GM21423 (cell line): ENCODE results near the gene MAGEB2.
"Not testable (repeated sequence)": the region's sequence is repeated elsewhere in the genome, so short reads cannot be mapped to it uniquely, and the experiment has no call there.

ENCODE experiments used
- ATAC-seq: cut with Tn5 transposase; IDR thresholded peaks from one replicate; pipeline ENCODE4 v1.9.1; 2021; ENCODE audit warnings: mild to moderate bottlenecking, moderate library complexity; ENCODE audit not compliant: unreplicated experiment

The MAGEB2 gene, protein sequence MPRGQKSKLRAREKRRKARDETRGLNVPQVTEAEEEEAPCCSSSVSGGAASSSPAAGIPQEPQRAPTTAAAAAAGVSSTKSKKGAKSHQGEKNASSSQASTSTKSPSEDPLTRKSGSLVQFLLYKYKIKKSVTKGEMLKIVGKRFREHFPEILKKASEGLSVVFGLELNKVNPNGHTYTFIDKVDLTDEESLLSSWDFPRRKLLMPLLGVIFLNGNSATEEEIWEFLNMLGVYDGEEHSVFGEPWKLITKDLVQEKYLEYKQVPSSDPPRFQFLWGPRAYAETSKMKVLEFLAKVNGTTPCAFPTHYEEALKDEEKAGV

GRCh38 chrX:30215357-30215843 lies at the start of gene MAGEB2:
MAGEB2 (plus strand) TSS chrX:30215563; CDS start chrX:30218581, 3,018 bp downstream.
- no peak for ATAC-seq

DNA sequence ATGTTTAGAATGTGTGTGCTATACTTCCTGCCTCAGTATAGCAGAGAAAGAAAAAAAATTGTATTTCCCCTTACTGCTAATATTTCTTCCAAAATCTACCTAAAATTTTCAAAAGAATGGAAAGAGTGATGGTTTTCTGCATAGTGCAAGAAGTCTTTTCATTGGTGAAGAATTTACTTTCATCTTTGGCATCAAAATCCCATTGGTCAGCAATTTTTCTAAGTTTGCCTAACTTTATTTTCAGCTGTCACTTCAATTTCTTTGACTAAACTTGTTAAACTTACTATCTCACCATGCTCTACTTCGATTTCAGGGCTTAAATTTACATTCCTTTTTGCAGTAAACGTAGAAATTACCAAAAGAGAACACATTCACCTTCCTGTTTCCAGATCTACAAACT lies 44.5 kb upstream of the MAGEB2 start:
- no peak for ATAC-seq

DNA sequence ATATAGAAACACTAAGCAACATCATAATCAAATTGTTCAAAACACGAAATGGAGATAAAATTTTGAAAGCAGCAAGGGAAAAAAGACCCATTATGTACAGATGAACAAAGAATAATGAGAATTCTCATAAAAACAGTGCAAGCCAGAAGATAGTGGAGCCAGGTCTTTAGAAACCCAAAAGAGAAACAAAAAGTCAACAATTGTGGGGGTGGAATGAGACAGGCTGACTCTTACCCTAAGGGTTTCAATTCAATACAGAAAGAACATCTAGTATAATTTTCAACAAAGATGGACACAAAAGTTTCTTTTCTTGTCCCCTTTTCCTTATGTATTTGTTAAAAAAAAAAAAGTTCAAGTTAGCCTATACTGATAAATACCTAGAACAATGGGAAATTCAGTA lies 34.0 kb upstream of the MAGEB2 start:
- ATAC-seq = no peak

- no peak for ATAC-seq
Measured at GRCh38 chrX:30183554-30183953, 31.8 kb upstream of the MAGEB2 start.

GRCh38 chrX:30190426-30190825 lies 24.9 kb upstream of the MAGEB2 start:
- ATAC-seq = no peak

GRCh38 chrX:30193910-30194309 lies 21.5 kb upstream of the MAGEB2 start:
- not testable (repeated sequence) for ATAC-seq

DNA sequence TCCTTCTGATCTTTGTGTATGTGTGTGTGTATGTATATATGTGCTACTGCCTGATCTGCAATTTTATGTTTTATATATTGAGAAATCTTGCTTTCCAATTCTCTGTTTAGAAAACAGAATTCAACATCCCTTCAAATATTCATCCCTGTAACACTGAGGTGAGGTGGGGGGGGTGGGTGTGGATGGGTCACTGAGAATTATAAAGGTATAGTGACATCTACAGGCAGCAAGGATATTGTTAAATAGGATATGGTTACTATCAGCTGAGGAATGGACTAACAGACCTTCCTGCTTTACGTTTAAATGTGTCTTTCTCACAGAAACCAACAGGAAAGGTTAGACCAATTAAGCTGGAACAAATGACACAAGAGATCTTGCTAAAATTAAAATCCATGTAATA lies 19.0 kb upstream of the MAGEB2 start:
- ATAC-seq = no peak

- ATAC-seq = no peak
Measured at GRCh38 chrX:30212172-30212571, 3.2 kb upstream of the MAGEB2 start.

GRCh38 chrX:30217465-30217864 lies 2.1 kb downstream of the MAGEB2 start:
- no peak for ATAC-seq

DNA sequence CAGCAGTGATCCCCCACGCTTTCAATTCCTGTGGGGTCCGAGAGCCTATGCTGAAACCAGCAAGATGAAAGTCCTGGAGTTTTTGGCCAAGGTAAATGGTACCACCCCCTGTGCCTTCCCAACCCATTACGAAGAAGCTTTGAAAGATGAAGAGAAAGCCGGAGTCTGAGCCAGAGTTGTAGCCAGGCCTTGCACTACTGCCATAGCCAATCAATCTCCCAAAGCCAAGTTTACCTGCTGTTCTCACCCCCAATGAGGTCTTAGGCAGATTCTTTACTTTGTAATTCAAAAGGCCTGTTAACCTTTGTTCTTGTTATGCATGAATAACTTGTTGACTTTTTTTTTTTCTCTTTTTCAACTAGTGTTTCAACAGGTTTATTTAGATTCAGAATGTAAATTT lies 4.0 kb downstream of the MAGEB2 start:
- no peak for ATAC-seq

DNA sequence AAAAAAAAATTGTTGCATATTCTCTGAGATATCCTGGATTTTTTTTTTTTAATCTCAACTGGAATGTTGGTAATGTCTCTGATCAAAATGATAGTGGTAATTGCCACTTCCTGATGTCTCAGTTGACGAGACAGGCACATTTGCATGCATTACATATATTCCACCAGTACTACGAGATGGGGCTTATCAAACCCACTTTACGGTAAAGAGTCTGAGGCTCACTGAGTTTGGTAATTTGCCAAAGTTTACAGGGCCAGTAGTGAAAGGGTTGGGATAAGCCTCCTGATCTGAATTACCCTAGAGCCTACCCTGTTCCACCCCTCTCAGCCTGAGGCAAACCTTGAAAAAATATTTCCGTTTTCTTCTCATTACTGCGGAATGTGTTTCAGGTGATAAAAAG lies 5.3 kb downstream of the MAGEB2 start:
- ATAC-seq = no peak

GRCh38 chrX:30224536-30224935 lies 9.2 kb downstream of the MAGEB2 start:
- ATAC-seq = no peak

DNA sequence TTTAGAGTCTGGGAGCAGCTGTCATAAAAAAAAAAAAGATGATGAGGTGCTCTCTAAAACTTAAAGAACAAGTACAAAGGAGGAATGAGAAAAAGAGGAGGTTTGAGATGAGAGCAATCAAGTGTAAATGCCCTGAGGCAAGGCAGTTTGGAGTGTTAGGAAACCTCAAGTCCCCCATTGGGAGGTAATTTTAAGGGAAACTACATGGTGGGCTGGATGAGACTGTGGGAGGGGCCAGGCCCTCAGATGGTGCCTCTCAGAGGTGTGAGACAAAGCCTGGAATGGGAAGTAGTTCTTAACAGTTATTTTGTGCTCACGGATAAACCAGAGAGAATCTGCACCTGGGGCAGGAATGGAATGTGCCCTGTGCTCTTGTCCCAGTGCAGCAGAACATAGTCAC lies 13.2 kb downstream of the MAGEB2 start:
- ATAC-seq = no peak

DNA sequence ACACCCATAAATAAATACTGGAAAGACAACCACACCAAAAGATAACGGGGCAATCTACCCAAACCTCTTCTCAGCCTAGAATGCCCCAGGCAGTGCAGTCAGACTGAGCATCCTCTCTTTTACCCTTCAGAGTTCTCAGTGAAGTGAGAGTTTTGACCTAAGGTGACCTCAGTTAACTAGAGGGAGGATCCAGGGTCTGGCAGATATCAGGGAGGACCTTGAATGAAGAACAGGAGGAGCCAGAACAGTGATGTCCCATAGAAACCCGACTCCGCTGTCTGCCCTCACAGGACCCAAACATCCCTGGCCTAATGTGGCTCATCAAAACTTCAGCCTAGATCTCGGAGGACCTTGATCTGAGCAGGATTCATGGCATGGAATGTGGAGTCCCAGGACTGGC lies 15.0 kb downstream of the MAGEB2 start, which contains the start of gene MAGEB3:
MAGEB3 (plus strand) TSS at position 263 of the 400 bp plus-strand sequence. CDS start 5,268 bp downstream, outside the sequence.
- no peak for ATAC-seq

GRCh38 chrX:30241724-30242415 lies 26.5 kb downstream of the MAGEB2 start, which contains the start of gene MAGEB4:
MAGEB4 (plus strand) TSS chrX:30242000; CDS start chrX:30242136, 136 bp downstream.
- ATAC-seq = no peak

GRCh38 chrX:30246769-30247489 lies 31.6 kb downstream of the MAGEB2 start, which contains the start of gene MAGEB1:
MAGEB1 (plus strand) TSS chrX:30247146; CDS start chrX:30250494, 3,348 bp downstream.
- ATAC-seq = no peak

GRCh38 chrX:30248854-30249253 lies 33.5 kb downstream of the MAGEB2 start:
- ATAC-seq = no peak

DNA sequence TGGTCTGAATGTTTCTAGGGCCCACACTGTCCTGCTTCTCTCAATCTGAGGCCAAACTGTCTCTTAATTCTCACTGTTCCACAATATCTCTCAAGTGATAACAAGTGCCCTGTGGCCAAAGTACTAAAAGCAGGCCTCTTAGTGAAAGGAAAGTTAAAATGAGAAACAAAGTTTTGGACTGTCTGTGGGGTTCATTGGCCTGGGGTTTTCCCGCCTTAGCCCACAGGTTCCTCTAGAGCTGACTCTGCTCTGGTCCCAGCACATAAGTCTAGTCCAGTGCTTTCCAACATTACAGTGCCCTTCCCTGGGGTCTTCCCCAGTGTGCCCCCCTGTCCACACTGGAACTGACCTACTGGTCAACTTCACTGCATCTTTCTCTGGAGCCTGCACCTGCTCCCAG lies 37.9 kb downstream of the MAGEB2 start:
- no peak for ATAC-seq

- ATAC-seq = no peak
Measured at GRCh38 chrX:30259927-30260326, 44.6 kb downstream of the MAGEB2 start.

DNA sequence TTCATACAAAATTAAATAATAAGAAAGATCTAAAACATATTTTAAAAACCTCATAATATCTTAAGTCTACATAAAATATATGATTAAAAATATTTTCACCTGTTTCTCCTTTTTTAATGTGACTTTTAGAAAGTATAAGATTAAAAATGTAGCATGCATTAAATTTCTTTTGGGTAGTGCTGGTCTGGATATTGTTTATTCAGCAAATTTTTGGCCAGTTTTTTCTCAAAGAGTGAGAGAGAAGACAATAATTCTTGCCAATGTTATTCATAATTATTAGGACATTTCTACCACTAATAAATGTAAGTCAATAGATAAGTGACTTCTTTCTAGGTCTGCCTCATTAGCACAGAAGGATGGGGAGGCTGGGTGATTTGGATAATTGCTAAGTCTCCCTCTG lies 45.6 kb downstream of the MAGEB2 start:
- no peak for ATAC-seq

DNA sequence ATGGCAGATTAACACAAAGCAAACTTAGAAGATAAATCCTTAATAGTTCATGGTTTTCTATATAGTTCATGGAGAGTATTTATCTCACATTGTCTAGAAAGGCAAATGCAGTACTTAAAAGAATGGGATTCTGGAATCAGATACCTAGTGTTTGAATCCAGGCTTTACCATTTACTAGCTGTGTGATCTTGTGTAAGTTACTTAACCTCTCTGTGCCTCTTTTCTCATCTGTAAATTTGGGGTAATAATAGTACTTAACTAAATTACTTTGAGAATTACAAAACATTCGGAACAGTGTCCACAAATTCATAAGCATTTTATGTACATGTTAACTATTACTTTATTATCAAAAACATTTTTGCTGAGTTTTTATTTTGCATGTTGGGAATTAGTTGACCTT lies 47.4 kb downstream of the MAGEB2 start:
- ATAC-seq = no peak
